ENCODE results near the gene EIF4G3.
A peak's percentile ranks its signal among the peaks of the same experiment; 100 is the strongest.
"Not testable (repeated sequence)": the region's sequence is repeated elsewhere in the genome, so short reads cannot be mapped to it uniquely, and the experiment has no call there.

EIF4G3 gene

GRCh38 chr1:21095976-21096375 is 80.7 kb downstream of the EIF4G3 start:
- Histone ChIP-seq H3K9me3 (ENCODE audit: low read length) (no peaks in the 10 kb centered on the region), H3F3A (ENCODE audit: insufficient read depth, low read length) (no peaks in the 10 kb centered on the region), H4K20me1 (ENCODE audit: insufficient read depth, low read length) (no peaks in the 10 kb centered on the region), H3K4me2 (ENCODE audit: low read length) (no peak overlapping the region), H3K9me2 (ENCODE audit: low read depth, low read length) (no peaks in the 10 kb centered on the region), H3K4me3 (ENCODE audit: low read depth, low read length, poor library complexity, severe bottlenecking) (no peak overlapping the region), H3K4me1 (ENCODE audit: insufficient read depth, low read length, severe bottlenecking) (peaks cover 6% of the 10 kb centered on the region), H3K79me2 (ENCODE audit: insufficient read depth, low read length) (0 out of 2 replicates have a peak, but pooled peaks cover 5% of the 10 kb centered on the region), H3K27me3 (ENCODE audit: insufficient read depth, low read length) (no peaks in the 10 kb centered on the region), H2AFZ (ENCODE audit: low read length) (no peak overlapping the region), H3K27ac (ENCODE audit: low read depth, low read length, poor library complexity, severe bottlenecking) (no peak overlapping the region), H3K9ac (ENCODE audit: low read length) (no peak overlapping the region), H3K36me3 (ENCODE audit: insufficient read depth, low read length) (peaks cover 55% of the 10 kb centered on the region)
- TF ChIP-seq EZH2 (IDR thresholded peaks at IDR 0.05; ENCODE audit: borderline replicate concordance, low read length) (no peak), CTCF (IDR thresholded peaks at IDR 0.05; ENCODE audit: low read length) (no peak)

GRCh38 chr1:21094282-21094681 is 82.4 kb downstream of the EIF4G3 start:
- Histone ChIP-seq H3K4me1 (ENCODE audit: insufficient read depth, low read length, severe bottlenecking) (peaks cover 23% of the 10 kb centered on the region), H3K79me2 (ENCODE audit: insufficient read depth, low read length) (peaks cover 12% of the 10 kb centered on the region), H3K36me3 (ENCODE audit: insufficient read depth, low read length) (peaks cover 44% of the 10 kb centered on the region)
- H3K9me3 ChIP-seq (ENCODE audit: low read length); H3K4me2 ChIP-seq (ENCODE audit: low read length); H4K20me1 ChIP-seq (ENCODE audit: insufficient read depth, low read length); H3K4me3 ChIP-seq (ENCODE audit: low read depth, low read length, poor library complexity, severe bottlenecking); H3K27me3 ChIP-seq (ENCODE audit: insufficient read depth, low read length); H2AFZ ChIP-seq (ENCODE audit: low read length); H3K9me2 ChIP-seq (ENCODE audit: low read depth, low read length); H3K9ac ChIP-seq (ENCODE audit: low read length); H3K27ac ChIP-seq (ENCODE audit: low read depth, low read length, poor library complexity, severe bottlenecking); H3F3A ChIP-seq (ENCODE audit: insufficient read depth, low read length): not testable (repeated sequence)

- not testable (repeated sequence) for H4K20me1 ChIP-seq (ENCODE audit: insufficient read depth, low read length); H3K9me3 ChIP-seq (ENCODE audit: low read length); H3K4me3 ChIP-seq (ENCODE audit: low read depth, low read length, poor library complexity, severe bottlenecking); H3F3A ChIP-seq (ENCODE audit: insufficient read depth, low read length); H3K27ac ChIP-seq (ENCODE audit: low read depth, low read length, poor library complexity, severe bottlenecking); H3K9ac ChIP-seq (ENCODE audit: low read length); H3K27me3 ChIP-seq (ENCODE audit: insufficient read depth, low read length); H3K9me2 ChIP-seq (ENCODE audit: low read depth, low read length); H2AFZ ChIP-seq (ENCODE audit: low read length); H3K4me2 ChIP-seq (ENCODE audit: low read length)
- Histone ChIP-seq H3K4me1 (ENCODE audit: insufficient read depth, low read length, severe bottlenecking) (peaks cover 24% of the 10 kb centered on the region), H3K36me3 (ENCODE audit: insufficient read depth, low read length) (peaks cover 40% of the 10 kb centered on the region), H3K79me2 (ENCODE audit: insufficient read depth, low read length) (peaks cover 11% of the 10 kb centered on the region)
Observed at GRCh38 chr1:21093271-21093958, 83.3 kb downstream of the EIF4G3 start.

DNA sequence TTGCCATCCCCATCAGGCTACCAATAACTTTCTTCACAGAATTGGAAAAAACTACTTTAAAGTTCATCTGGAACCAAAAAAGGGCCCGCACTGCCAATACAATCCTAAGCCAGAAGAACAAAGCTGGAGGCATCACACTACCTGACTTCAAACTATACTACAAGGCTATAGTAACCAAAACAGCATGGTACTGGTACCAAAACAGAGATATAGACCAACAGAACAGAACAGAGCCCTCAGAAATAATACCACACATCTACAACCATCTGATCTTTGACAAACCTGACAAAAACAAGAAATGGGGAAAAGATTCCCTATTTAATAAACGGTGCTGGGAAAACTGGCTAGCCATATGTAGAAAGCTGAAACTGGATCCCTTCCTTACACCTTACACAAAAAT is 84.2 kb downstream of the EIF4G3 start:
- H3F3A ChIP-seq (ENCODE audit: insufficient read depth, low read length); H3K27ac ChIP-seq (ENCODE audit: low read depth, low read length, poor library complexity, severe bottlenecking); H3K4me2 ChIP-seq (ENCODE audit: low read length); H3K4me3 ChIP-seq (ENCODE audit: low read depth, low read length, poor library complexity, severe bottlenecking); H3K9ac ChIP-seq (ENCODE audit: low read length); H3K9me3 ChIP-seq (ENCODE audit: low read length); H4K20me1 ChIP-seq (ENCODE audit: insufficient read depth, low read length); H3K27me3 ChIP-seq (ENCODE audit: insufficient read depth, low read length); H3K9me2 ChIP-seq (ENCODE audit: low read depth, low read length); H2AFZ ChIP-seq (ENCODE audit: low read length): not testable (repeated sequence)
- H3K4me1 ChIP-seq (ENCODE audit: insufficient read depth, low read length, severe bottlenecking): peaks cover 24% of the 10 kb centered on the region
- H3K36me3 ChIP-seq (ENCODE audit: insufficient read depth, low read length): peaks cover 41% of the 10 kb centered on the region; the same call in 1 of the 2 replicates
- H3K79me2 ChIP-seq (ENCODE audit: insufficient read depth, low read length): peaks cover 11% of the 10 kb centered on the region

DNA sequence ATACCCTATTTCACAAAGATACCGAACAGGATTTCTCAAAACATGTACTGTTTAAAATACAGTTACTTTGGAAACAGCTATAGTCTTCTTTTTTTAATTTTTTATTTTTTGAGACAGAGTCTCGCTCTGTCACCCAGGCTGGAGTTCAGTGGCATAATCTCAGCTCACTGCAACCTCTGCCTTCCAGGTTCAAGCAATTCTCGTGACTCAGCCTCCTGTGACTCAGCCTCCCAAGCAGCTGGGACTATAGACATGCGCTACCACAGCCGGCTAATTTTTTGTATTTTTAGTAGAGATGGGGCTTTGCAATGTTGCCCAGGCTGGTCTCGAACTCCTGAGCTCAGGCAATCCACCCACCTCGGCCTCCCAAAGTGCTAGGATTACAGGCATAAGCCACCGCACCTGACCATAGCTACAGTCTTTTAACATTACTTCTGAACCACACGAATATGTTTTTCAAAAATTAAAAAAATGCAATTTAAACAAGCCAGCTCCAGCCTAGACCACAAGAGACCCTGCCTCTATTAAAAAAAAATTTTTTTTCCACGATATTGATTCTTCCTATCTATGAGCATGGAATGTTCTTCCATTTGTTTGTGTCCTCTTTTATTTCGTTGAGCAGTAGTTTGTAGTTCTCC is 85.5 kb downstream of the EIF4G3 start:
- H3K79me2 ChIP-seq (ENCODE audit: insufficient read depth, low read length): peaks cover 11% of the 10 kb centered on the region
- not testable (repeated sequence) for H3K9ac ChIP-seq (ENCODE audit: low read length); H3K9me2 ChIP-seq (ENCODE audit: low read depth, low read length); H3K4me3 ChIP-seq (ENCODE audit: low read depth, low read length, poor library complexity, severe bottlenecking); H2AFZ ChIP-seq (ENCODE audit: low read length); H3K27me3 ChIP-seq (ENCODE audit: insufficient read depth, low read length); H4K20me1 ChIP-seq (ENCODE audit: insufficient read depth, low read length); H3K9me3 ChIP-seq (ENCODE audit: low read length); H3F3A ChIP-seq (ENCODE audit: insufficient read depth, low read length); H3K4me2 ChIP-seq (ENCODE audit: low read length)
- peaks cover 43% of the 10 kb centered on the region for H3K36me3 ChIP-seq (ENCODE audit: insufficient read depth, low read length)
- H3K27ac ChIP-seq (ENCODE audit: low read depth, low read length, poor library complexity, severe bottlenecking): peak overlapping the region; percentile 10
- peaks cover 24% of the 10 kb centered on the region for H3K4me1 ChIP-seq (ENCODE audit: insufficient read depth, low read length, severe bottlenecking)

Data from OCI-LY1 (cell line).